GM19099 (cell line): ENCODE measurements around the gene SLC30A3.

Source experiments
- POLR2A ChIP-seq: IDR thresholded peaks from 3 replicates; pipeline ENCODE4 v1.6.1; 2011; ENCODE audit warnings: low read depth; ENCODE audit not compliant: insufficient read length; ENCODE audit errors: extremely low read depth

SLC30A3 gene

DNA sequence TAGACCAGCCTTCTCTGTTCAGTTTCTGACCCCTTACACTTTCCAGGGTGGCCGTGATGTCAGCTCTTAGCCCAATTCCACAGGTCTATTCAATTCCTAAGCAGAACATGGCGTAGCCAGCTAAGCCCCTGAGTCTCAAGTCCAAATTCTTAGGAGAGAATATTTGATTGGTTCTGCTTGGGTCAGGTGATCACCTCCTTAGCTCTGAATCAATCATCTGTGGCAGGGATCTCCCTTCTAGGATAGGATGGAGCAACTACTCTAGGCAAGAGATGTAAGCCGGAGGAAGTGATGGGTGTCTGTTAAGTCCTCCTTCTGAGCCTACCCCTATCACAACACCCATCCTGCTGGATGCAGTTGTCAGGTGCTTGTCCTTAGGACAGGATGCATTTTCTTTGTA lies 34.3 kb upstream of the SLC30A3 start:
- no peak for TF ChIP-seq POLR2A

DNA sequence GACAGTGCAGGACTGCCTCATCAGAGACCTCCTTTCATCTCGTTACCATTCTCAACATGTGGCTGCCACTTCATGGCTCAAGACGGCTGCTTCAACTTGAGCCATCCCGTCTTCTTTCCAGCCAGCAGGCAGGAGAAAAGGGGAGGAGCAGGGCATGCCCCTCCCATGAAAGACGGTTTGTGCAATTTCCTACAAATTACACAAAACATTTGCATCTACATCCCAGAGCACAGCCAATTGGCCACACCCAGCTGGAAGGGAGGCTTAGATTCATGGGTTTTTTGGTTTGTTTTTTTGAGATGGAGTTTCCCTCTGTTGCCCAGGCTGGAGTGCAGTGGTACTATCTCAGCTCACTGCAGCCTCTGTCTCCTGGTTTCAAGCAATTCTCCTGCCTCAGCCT lies 33.6 kb upstream of the SLC30A3 start:
- no peak for TF ChIP-seq POLR2A

DNA sequence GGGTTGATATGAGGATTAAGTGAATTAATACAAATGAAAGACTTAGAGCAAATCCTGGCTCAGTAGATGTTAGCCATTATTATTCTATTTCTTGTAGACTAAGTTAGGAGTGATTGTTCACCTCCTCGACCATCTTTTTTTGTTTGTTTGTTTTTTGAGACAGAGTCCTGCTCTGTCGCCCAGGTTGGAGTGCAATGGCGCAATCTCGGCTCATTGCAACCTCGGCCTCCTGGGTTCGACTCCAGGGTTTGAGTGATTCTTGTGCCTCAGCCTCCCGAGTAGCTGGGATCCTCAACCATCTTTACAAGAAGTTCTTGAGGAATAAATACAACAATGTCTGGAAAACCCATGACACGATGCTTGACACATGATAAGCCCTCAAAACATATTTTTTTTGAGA lies 32.1 kb upstream of the SLC30A3 start:
- TF ChIP-seq POLR2A: no peak

DNA sequence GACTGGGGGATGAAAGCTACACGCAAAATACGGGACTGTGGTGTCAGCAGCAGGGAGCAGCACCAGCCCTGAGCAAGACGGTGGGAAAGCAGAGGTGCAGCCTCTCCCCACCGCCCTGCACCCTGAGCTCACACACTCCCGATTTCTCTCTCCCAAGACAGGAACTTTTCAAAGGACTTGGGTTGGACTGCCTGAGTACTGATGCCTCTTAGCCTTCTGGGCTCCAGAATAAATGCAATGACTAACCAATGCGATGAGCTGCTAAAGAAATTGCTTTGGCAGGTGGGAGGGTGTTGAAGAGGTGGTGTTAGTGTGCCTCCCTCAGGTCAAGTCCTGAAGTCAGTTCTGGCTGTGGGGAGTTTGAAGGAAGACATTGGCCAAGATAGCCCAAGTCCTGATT lies 29.0 kb upstream of the SLC30A3 start:
- no peak for TF ChIP-seq POLR2A

DNA sequence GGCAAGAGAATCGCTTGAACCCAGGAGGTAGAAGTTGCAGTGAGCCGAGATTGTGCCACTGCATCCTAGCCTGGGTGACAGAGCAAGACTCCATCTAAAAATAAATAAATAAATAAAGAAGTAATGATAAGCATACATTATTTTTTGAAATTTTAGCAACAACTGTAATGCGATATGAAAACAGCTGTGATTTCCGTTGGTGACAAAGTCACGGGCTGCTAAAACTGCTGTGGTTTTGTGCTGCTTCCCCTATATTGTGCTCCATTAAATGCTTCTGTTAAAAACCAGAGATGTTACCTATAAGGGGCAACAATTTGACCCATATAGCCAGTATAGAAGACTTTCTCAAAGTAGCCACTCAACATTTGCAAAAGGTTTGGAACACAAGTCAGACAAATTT lies 27.7 kb upstream of the SLC30A3 start:
- TF ChIP-seq POLR2A: no peak

DNA sequence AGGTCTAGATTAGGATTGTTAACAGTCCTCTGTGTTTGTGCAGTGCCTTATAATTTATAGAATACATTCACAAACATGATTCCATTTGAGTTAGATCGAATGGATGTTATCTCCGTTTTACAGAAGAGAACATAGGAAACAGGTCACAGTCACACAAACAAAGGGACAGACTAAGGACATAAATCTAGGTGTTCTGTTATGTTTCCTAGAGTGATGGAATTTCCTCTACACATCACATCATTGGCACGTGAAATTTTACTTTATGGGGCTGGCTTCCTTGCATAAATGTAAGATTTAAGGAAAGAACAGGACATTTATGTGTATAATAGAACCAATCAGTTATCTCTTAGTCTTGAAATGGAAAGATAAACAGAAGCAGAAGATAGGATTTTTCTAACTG lies 25.8 kb upstream of the SLC30A3 start:
- TF ChIP-seq POLR2A: no peak

DNA sequence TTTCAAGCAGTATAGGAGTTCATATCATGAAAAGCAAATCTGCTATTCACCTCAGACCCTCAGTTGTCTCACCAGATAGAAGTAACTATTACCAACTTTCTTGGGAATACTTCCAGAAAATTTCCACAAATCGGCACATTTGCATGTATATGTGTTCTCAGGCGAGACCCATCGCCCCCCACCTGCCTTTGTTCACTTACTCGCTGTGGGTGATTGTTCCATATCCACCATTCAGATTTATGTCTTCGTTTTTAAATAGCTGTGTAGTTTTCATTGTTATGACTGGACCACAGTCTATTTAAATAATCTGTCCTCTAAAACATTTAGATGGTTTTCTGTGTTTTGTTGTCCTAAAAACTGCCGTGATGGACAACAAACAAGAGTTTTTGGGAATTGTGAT lies 22.6 kb upstream of the SLC30A3 start:
- TF ChIP-seq POLR2A: no peak

DNA sequence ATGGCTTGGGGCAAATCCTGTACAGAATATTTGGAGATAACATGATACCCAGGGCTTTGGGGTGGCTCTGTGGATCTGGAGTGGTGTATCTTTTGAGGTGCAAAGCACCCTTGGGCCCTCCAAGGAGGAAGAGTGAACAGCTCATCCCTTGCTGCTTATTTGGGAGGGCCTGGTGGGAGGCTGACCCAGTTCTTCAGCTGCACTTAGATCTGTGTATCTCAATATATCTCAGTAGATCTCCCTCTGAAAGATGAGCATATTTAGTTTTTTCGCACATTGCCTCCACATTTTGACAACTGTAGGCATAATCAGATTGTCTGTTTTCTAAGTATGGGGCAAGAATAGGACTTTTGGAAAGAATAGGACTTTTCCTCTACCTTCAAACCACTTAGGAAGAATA lies 22.1 kb upstream of the SLC30A3 start:
- TF ChIP-seq POLR2A: no peak

DNA sequence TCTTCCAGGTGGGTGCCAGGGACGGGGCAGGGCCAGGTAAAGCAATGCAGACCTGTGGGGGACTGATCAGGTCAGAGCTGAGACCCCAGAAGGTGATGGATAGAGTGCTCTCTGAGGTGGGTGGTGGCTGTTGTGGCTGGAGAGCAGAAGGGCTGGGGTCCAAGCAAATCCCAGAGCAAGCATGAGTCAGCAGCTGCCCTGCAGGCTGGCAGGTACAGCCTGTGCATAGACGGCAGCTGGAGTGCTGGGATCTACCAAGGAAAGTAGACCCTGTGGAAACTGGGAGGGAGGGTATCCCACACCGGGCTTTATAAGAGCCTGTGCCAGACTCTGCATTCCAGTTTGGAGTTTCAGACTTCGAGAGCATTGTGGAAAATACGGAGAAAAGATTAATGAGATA lies 20.0 kb upstream of the SLC30A3 start:
- no peak for TF ChIP-seq POLR2A

DNA sequence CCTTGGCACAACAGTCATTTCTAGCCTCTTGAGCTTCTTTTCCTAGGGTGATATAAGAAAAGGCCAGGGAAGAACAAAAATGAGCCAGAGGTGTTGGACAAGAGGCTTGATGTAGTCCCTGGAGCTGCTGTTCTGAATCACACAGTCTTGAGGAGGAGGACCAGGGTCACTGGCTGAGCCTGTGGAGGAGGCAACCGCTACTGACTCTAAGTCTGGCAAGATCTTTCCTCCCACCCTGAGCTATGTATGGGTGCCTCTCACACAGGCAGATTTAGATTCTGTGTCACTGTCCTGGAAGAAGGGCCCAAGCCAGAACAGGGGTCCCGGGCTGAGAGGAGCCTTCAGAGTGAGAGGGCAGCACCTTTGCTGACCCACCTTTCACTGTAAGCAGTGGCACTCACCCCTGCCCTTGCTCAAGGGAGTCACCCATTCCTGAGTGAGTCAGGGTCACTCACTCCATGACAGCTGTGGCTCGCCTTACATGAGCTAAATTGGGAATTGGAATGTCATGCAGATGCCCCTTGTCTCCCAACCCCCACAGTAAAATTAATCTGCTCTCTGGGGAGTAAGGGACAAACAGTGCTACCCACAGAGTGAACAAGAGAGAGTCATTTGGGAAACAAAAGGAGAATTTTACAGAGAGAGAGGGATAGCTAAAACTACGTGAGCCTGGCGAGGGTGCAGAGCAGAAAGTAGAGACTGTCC lies 19.2 kb upstream of the SLC30A3 start, which contains the start of gene TRIM54:
Gene TRIM54, plus strand, starts transcription at position 575 of the 705 bp plus-strand sequence. CDS start 303 bp downstream, outside the sequence.
- TF ChIP-seq POLR2A: no peak

DNA sequence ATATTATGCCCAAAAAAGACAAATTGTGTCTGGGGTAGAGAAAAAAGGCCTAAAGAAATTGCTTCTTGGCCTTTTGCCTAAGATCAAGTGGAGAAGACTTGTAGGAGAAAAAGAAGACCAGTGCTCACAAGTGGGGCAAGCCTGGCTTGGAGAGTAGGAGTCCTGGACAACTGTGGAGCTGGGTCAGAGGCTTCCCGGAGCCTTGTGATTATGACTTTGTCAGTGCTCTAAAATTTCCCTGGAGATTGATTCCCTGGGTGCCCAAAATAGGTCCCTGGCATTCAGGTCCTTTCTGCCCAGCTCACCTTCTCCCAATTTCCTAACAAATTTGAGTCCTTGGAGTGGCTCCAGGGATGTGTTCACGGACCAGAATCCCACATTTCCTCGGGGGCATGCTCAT lies 18.6 kb upstream of the SLC30A3 start:
- TF ChIP-seq POLR2A: no peak

DNA sequence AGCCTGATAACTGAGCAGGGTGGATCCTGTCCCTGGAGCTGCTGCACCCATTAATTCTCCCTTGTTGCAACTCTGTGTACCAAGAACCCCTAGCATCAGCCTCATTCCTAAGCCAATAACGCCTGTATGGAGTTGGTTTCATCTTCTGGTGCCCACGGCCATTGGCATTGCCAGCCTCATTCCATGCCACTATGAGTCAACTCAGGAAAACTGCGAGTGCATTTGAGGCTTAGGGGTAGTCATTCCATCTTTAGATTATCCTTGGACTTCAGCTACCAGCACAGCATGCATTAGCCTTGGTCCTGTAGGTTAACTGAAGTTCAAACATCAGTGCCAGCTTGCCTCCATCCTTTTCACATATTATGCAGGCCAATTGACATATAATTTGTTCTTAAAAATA lies 18.0 kb upstream of the SLC30A3 start:
- TF ChIP-seq POLR2A: no peak

DNA sequence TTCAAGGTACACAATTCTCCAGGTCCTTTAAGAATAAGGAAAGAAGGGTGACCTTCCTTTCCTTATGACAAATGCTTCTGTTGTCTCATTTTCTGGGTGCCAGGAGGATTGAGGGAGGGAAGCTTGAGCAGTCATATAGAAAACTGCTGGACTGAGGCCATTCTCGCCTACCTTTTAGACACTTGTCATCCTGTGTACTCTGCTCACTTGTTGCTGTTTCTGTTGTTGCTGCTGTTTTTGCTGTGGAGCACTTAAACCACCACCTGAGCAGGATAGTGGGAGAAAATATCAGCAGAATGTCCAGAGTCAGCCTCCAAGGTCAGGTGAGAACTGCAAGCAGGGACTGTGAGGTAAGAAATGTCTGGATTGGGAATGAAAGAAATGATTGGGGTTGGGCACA lies 15.2 kb upstream of the SLC30A3 start:
- TF ChIP-seq POLR2A: no peak

DNA sequence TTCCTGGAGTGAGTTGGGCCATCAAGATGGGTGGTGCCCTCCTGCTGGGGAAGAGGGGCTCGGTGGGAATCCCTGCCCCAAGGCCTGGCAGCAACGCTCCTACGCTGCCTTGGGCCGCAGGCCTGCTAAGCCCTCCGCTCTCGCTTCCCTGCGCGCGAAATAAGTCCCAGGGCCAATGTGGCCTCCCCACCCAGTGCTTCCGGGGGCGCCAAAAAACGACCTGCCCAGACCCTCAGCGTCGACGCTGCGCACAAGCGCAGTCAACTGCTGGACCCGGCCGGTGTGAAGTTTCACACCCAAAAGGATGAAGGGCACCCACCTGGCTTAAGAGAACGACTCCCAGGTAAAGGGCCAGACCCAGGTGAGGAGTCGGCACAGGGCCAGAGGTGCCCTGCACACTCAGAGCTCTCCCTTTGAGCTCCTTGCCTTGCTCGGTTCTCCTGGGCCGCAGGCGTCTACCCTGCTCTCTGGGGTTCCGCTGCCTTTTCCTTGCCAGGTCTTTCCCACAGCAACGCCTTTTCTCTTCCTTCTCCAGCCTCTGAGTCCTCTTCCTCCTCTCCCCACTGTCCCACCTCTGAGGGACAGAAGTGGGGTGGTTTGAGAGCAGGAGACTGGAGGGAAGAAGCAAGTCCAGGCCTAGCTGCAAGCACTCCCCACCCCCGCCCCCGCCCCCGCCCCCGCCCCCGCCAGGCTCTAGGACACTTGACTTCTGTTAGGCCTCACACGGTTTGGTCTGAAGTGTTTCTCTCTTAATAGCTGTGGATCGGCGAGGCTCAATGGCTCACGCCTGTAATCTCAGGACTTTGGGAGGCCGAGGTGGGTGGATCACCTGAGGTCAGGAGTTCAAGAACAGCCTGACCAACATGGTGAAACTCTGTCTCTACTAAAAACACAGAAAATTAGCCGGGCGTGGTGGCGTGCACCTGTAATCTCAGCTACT lies 12.6 kb upstream of the SLC30A3 start, which contains the start of gene DNAJC5G:
Gene DNAJC5G, plus strand, starts transcription at position 223 of the 940 bp plus-strand sequence. CDS start 1,296 bp downstream, outside the sequence.
- no peak for TF ChIP-seq POLR2A

DNA sequence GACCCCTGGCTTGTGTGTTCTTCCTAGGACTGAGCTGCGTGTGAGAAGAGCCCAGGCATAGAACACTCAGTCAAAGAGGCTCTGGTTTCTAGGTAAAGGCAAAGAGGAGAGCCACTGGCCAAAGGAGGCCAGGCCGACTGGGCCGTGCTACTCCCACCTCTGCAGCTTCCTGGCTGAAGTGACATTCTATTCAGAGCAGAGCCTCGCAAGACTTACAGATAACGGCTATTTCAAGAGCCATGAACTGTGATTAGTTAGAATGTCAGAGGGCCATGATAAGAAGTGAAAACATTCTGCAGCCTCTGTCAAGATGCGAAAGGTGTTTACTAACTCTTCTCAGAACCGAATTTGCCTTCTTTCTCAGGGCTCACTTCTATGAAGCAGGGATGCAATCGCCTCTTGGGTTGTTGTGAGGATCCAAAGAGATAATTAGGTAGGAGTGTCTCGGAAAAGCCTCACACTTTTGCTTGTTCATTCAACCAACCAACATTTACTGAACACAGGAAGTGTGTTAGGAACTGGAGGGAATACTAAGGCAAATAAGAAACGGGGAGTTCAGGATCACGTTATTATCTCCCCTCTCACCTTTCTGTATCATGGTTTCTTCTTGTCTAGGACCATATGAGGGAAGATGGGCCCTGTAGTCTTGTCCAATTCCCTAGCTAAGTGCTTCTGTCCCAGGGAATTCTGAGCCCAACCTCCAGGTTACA lies 8.9 kb upstream of the SLC30A3 start:
- no peak for TF ChIP-seq POLR2A
